ENCODE data around the gene GALNT17.
A peak's percentile ranks its signal among the peaks of the same experiment; 100 is the strongest.

GALNT17 gene

GRCh38 chr7:71739520-71740173, 607.7 kb downstream of the GALNT17 start:
- no peak overlapping the region for H3K4me3 ChIP-seq (ENCODE audit: low read depth, low read length)
- DNase-seq (ENCODE audit: low read depth): no peak
- no peak for TF ChIP-seq CTCF (IDR thresholded peaks at IDR 0.05; ENCODE audit: control insufficient read depth, extremely low read depth, insufficient read depth)

GRCh38 chr7:71740174-71740560, 608.2 kb downstream of the GALNT17 start:
- no peak for TF ChIP-seq CTCF (IDR thresholded peaks at IDR 0.05; ENCODE audit: control insufficient read depth, extremely low read depth, insufficient read depth)
- no peak for DNase-seq (ENCODE audit: low read depth)
- no peak overlapping the region for H3K4me3 ChIP-seq (ENCODE audit: low read depth, low read length)

- DNase-seq (ENCODE audit: low read depth): no peak
- H3K4me3 ChIP-seq (ENCODE audit: low read depth, low read length): no peak overlapping the region
- TF ChIP-seq CTCF (IDR thresholded peaks at IDR 0.05; ENCODE audit: control insufficient read depth, extremely low read depth, insufficient read depth): 0 out of 2 replicates have a peak, but pooled peaks have one; percentile 2
These were observed 614.1 kb downstream of the GALNT17 start for GRCh38 chr7:71746006-71746405.

GRCh38 chr7:71750290-71750689, 618.3 kb downstream of the GALNT17 start:
- no peak for TF ChIP-seq CTCF (IDR thresholded peaks at IDR 0.05; ENCODE audit: control insufficient read depth, extremely low read depth, insufficient read depth)
- no peak for DNase-seq (ENCODE audit: low read depth)
- H3K4me3 ChIP-seq (ENCODE audit: low read depth, low read length): no peak overlapping the region

GRCh38 chr7:71752171-71752935, 620.4 kb downstream of the GALNT17 start:
- no peak overlapping the region for H3K4me3 ChIP-seq (ENCODE audit: low read depth, low read length)
- peak; percentile 92 for TF ChIP-seq CTCF (IDR thresholded peaks at IDR 0.05; ENCODE audit: control insufficient read depth, extremely low read depth, insufficient read depth)
- no peak for DNase-seq (ENCODE audit: low read depth)

- DNase-seq (ENCODE audit: low read depth): no peak
- no peak for TF ChIP-seq CTCF (IDR thresholded peaks at IDR 0.05; ENCODE audit: control insufficient read depth, extremely low read depth, insufficient read depth)
- no peak overlapping the region for H3K4me3 ChIP-seq (ENCODE audit: low read depth, low read length)
These were observed 621.3 kb downstream of the GALNT17 start for GRCh38 chr7:71753236-71753635.

All from LNCaP clone FGC (cell line).